ENCODE data around the gene ALOX5. TPM values are rescaled to one million over a fixed set of nuclear protein-coding genes. Genes with fewer than 3 reads are reported as not detected.

The ALOX5 gene
- total RNA-seq, 1 donor from 2014 or later = not detected

DNA sequence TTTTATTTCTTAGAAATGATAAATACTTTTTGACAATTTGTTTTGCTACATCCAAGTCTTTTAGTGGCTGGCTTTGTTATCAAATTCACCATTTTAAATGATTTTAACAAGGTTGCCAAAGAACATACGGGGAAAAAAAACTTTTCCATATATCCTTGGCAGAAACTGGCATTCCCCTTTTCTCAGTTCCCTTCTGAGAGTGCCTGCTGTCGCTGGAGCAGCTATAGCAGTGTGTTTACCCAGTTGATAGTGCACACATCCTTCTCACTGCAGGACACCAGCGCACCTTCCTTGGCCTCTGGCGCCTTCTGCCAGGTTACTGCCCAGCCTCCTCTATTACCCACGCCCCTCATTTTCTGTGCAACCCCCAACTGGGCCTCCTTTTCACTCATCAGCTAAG is 94.1 kb downstream of the ALOX5 start:
- Mint-ChIP-seq H3K27me3 (ENCODE audit: unreplicated experiment) (no peaks in the 10 kb centered on the region), H3K4me3 (ENCODE audit: unreplicated experiment) (no peak overlapping the region), H3K9me3 (ENCODE audit: unreplicated experiment) (no peaks in the 10 kb centered on the region), H3K27ac (ENCODE audit: unreplicated experiment) (no peak overlapping the region), H3K36me3 (ENCODE audit: unreplicated experiment) (no peaks in the 10 kb centered on the region), H3K4me1 (ENCODE audit: unreplicated experiment) (peaks cover 3% of the 10 kb centered on the region)
- no peak for DNase-seq (ENCODE audit: extremely low spot score, unreplicated experiment)
- TF ChIP-seq, protein P1, sequence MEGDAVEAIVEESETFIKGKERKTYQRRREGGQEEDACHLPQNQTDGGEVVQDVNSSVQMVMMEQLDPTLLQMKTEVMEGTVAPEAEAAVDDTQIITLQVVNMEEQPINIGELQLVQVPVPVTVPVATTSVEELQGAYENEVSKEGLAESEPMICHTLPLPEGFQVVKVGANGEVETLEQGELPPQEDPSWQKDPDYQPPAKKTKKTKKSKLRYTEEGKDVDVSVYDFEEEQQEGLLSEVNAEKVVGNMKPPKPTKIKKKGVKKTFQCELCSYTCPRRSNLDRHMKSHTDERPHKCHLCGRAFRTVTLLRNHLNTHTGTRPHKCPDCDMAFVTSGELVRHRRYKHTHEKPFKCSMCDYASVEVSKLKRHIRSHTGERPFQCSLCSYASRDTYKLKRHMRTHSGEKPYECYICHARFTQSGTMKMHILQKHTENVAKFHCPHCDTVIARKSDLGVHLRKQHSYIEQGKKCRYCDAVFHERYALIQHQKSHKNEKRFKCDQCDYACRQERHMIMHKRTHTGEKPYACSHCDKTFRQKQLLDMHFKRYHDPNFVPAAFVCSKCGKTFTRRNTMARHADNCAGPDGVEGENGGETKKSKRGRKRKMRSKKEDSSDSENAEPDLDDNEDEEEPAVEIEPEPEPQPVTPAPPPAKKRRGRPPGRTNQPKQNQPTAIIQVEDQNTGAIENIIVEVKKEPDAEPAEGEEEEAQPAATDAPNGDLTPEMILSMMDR (IDR thresholded peaks at IDR 0.05) = no peak

DNA sequence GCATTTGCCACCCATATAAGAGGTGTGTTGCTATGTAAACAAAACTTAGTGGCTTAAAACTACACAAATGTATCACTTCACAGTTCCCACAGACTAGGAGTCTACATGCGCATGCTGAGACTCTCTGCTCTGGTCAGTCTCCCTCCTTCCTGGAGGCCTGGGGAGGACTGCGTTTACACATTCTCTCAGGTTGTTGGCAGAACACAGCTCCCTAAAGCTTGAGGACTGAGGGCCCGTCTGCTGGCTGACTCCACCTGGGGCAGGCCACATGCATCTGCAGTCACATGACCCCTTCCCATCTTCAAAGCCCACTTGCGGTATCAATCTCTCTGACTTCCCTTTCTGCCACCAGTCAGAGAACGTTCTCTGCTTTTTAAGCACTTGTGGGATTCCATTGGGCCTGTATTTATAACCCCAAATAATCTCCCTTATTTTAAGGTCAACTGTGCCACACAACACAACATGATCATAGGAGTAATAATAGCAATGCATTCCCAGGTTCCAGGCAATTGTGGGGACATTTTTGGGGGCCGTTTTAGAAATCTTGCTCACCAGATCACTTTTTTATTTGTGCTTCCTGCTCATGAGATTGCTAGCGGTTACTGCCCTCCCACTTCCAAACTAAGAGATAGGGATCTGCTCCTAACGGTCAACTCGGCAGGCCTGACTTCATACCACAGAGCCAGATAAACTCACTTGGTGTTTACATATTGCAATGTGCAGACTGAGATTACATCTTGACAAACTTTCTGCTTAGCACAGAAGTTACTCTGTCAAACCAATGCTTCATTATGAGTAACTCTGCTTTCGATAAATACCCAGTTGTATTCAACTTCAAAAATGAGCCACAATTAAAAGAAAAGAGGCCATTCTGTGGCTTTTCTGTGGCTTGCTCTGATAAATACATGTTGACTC is 96.3 kb downstream of the ALOX5 start:
- Mint-ChIP-seq H3K36me3 (ENCODE audit: unreplicated experiment) (no peaks in the 10 kb centered on the region), H3K4me1 (ENCODE audit: unreplicated experiment) (peaks cover 3% of the 10 kb centered on the region), H3K4me3 (ENCODE audit: unreplicated experiment) (no peak overlapping the region), H3K27ac (ENCODE audit: unreplicated experiment) (no peak overlapping the region), H3K27me3 (ENCODE audit: unreplicated experiment) (no peaks in the 10 kb centered on the region), H3K9me3 (ENCODE audit: unreplicated experiment) (no peaks in the 10 kb centered on the region)
- no peak for DNase-seq (ENCODE audit: extremely low spot score, unreplicated experiment)
- TF ChIP-seq, protein P1 (IDR thresholded peaks at IDR 0.05) = no peak

DNA sequence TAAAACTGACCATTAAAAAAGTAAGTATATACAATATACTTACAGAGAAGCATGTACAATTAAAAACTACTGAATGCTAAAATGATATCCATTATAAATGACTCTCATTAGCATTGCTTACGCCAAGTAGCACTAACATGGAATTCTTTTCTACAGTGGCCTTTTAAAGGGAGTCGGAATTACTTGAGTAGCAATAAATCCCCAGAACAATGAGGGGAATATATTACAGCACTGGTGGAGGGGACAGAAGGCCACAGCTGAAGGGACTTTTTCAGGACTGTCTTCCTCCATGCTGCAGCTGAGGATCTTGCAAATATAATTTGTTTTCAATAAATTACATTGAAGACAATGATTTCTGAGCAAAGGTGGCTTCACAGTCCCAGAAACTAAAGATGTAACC is 97.0 kb downstream of the ALOX5 start:
- Mint-ChIP-seq H3K27ac (ENCODE audit: unreplicated experiment) (no peak overlapping the region), H3K36me3 (ENCODE audit: unreplicated experiment) (no peaks in the 10 kb centered on the region), H3K9me3 (ENCODE audit: unreplicated experiment) (no peaks in the 10 kb centered on the region), H3K27me3 (ENCODE audit: unreplicated experiment) (no peaks in the 10 kb centered on the region), H3K4me3 (ENCODE audit: unreplicated experiment) (no peak overlapping the region), H3K4me1 (ENCODE audit: unreplicated experiment) (peaks cover 3% of the 10 kb centered on the region)
- no peak for DNase-seq (ENCODE audit: extremely low spot score, unreplicated experiment)
- TF ChIP-seq, protein P1 (IDR thresholded peaks at IDR 0.05) = no peak

DNA sequence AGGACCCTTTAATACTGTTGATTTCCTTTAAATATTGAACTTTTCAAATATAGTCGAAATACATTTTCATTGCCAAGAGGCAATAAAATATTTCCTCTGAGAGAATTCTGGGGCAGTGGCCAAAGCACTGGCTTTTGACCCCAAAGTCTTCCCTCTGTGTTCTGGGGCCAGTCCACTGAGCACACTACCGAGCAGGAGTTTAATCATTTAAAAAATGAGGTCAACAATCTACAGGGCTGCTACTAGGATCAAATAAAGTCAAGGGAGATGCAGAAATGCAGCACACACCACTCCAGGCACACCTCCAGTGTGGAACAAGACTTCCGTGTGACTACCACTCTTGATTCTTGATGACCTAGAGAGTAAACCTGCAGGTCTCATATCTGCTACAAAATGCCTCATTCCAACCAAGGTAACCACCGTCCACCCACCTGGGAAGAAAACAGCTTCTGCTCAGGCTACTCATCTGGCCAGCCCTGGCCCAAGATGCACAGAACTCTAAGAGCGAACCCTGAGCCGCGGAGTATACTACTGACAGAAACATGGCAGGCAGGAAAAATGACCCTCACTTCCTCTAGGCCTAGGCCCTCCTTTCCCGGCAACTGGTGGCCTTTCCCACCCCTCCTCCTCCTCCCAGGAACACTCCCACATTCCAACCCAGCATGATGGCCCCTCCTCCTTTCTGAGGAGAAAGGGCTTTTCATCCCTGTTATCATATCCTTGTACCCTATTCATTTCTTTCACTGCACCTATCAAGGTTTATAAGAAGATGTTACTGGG is 97.7 kb downstream of the ALOX5 start:
- Mint-ChIP-seq H3K4me3 (ENCODE audit: unreplicated experiment) (no peak overlapping the region), H3K36me3 (ENCODE audit: unreplicated experiment) (peaks cover 2% of the 10 kb centered on the region), H3K27me3 (ENCODE audit: unreplicated experiment) (no peaks in the 10 kb centered on the region), H3K9me3 (ENCODE audit: unreplicated experiment) (peaks cover 3% of the 10 kb centered on the region), H3K4me1 (ENCODE audit: unreplicated experiment) (peaks cover 3% of the 10 kb centered on the region), H3K27ac (ENCODE audit: unreplicated experiment) (no peak overlapping the region)
- no peak for DNase-seq (ENCODE audit: extremely low spot score, unreplicated experiment)
- TF ChIP-seq, protein P1 (IDR thresholded peaks at IDR 0.05) = no peak

DNA sequence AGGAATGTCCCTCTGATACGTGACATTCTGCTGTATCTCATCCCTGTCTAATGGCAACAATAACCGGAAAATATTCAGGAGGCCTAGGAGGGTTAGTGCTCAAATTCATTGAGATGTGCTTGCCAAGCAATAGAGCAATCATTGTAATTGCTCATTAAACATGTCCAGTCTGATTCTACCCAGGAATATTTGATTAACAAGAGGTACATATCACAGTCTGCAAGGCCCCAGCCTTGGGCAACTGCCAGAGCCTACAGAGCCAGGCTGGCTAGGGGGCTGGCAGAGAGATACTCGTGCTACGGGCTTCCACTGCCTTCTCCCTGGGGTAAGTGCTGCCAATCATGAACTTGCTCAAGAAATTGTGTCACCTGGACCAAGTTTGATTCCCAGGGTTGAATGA is 99.1 kb downstream of the ALOX5 start:
- peaks cover 17% of the 10 kb centered on the region for H3K9me3 Mint-ChIP-seq (ENCODE audit: unreplicated experiment)
- H3K4me3 Mint-ChIP-seq (ENCODE audit: unreplicated experiment) = no peak overlapping the region
- H3K36me3 Mint-ChIP-seq (ENCODE audit: unreplicated experiment) = peaks cover 6% of the 10 kb centered on the region
- H3K27ac Mint-ChIP-seq (ENCODE audit: unreplicated experiment) = no peak overlapping the region
- no peaks in the 10 kb centered on the region for H3K27me3 Mint-ChIP-seq (ENCODE audit: unreplicated experiment)
- H3K4me1 Mint-ChIP-seq (ENCODE audit: unreplicated experiment) = peaks cover 3% of the 10 kb centered on the region
- DNase-seq (ENCODE audit: extremely low spot score, unreplicated experiment) = no peak
- TF ChIP-seq, protein P1 (IDR thresholded peaks at IDR 0.05) = no peak

Measured in osteocyte (in vitro differentiated cells).